CD4-positive, alpha-beta T cell treated with Interleukin-4 for 4 hours (primary cell): ENCODE results near the gene TUBB4B.

ENCODE experiments used
- DNase-seq: peaks from one replicate; pipeline ENCODE4 v3.0.0-alpha.2; 2020

Gene TUBB4B

DNA sequence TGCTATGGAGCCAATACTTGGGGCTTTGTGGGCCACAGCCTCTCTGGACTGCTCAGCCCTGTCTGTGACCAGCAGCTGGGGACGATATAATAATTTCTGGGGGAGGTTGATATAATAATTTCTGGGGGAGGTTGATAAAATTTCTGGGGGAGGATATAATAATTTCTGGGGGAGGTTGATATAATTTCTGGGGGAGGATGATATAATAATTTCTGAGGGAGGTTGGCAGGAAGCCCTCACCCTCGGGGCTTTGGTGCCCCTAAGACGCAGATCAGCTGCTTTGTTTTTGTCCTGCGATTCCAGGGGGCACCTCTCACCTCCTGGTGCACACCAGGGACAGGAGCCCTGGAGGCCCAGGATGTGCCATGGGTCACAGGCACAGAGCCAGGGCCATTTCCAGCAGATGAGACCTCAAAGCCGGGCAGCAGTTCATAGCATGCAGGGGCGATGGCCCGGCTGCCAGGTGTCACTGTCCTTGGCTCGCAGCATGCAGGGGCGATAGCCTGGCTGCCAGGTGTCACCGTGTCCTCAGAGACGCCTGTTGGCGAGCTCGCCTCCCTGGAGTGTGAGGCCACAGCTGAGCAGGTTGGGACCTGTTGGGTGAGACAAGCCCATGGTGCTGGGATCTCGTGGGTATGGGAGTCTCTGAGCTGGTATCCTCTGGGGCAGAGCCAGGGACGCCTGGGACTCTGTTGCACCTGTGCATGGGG is 32.7 kb downstream of the TUBB4B start:
- no peak for DNase-seq

DNA sequence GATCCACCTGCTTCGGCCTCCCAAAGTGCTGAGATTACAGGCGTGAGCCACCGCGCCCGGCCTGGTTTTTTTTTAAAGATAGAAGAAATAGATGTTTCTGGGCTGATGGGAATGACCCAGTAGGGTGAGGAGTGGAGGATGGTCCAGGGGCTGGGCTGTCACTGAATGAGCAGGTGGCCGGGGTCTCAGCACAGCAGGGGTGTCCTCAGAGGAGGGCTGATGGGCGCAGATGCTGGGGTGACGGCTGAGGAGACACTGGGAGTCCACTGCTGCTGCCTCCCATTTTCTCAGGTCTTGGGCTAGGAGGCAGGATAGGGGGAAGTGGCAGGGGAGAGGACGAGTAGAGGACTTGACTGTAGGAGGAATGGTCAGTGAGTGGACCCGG is 34.1 kb downstream of the TUBB4B start:
- no peak for DNase-seq

DNA sequence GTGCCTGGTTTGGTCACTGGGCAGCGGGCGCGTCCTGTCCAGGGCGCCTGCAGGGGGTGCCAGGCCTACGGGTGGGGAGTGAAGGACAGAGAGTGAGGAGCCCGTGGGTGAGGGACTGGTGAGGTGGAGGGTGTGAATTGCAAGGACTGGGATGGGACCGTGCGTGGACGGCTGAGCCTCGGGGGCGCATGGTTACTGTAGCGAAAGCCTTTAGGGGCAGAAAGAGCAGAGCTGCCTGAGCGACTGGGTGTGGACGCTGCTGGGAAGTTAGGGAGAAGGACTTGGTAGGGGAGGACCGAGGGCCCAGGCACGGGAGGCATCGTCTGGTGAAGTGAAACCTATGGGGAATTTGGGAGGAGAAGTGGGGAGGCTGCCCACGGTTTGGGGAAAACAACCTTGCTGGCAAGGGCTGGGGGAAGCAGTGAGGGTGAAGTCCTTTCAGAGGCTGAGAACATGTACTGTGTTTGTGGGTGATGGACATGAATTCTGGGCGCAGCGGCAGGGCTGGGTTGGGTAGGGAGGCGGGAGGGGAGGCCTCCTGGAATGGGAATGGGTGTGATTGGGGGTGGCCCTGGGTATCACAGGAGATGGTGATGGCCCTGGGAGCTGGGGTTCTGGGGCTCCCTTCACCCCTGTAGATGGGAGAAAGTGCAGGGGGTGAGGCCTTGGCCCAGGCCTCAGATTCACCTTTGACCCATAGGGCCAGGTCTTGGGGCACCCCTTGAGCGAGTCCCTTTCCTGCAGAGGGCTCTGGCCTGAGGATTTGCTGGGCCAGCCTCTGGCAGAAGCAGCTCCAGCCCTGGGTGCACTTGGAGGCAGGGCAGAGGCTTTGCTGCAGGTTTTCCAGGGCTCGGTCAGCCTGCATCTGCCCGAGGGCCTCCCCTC is 34.7 kb downstream of the TUBB4B start:
- no peak for DNase-seq

- DNase-seq: no peak
Measured at GRCh38 chr9:137276473-137277328, 35.6 kb downstream of the TUBB4B start.

GRCh38 chr9:137277329-137278041 is 36.4 kb downstream of the TUBB4B start, which contains the start of gene TOR4A:
TOR4A (plus strand) TSS chr9:137277726; CDS start chr9:137278690, 964 bp downstream.
- peak; percentile 37 for DNase-seq

DNA sequence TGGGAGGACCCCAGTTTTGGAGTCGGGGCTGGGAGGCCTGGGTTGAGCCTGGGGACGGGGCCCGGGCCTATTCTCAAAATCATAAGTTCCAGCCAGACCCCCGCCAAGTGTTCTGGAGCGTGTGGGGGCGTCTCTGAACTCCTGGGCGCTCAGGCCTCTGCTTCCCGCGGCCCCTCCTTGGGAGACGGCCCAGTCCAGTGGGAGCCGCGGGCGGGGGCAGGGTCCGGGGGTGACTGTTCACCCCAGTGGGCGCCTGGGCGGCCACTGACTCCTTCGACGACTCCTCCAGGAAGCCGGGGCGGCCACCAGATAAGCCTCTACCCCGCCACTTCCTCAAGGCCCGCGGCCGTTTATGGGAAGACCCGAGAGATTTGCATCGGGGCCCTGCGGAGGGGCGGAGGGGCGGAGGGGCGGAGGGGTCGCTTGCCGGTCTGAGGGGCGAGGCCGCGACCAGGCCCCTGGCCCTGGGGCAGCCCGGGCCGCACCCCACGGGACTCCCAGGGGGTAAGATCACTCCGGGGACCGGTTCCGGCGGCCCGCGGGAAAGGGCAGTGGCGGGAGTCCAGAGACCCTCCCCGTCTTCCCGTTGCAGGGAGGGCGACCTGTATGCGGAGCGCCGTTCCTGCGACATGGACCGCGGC is 37.1 kb downstream of the TUBB4B start:
- DNase-seq: no peak

- DNase-seq: no peak
Measured at GRCh38 chr9:137278721-137279711, 37.9 kb downstream of the TUBB4B start.

DNA sequence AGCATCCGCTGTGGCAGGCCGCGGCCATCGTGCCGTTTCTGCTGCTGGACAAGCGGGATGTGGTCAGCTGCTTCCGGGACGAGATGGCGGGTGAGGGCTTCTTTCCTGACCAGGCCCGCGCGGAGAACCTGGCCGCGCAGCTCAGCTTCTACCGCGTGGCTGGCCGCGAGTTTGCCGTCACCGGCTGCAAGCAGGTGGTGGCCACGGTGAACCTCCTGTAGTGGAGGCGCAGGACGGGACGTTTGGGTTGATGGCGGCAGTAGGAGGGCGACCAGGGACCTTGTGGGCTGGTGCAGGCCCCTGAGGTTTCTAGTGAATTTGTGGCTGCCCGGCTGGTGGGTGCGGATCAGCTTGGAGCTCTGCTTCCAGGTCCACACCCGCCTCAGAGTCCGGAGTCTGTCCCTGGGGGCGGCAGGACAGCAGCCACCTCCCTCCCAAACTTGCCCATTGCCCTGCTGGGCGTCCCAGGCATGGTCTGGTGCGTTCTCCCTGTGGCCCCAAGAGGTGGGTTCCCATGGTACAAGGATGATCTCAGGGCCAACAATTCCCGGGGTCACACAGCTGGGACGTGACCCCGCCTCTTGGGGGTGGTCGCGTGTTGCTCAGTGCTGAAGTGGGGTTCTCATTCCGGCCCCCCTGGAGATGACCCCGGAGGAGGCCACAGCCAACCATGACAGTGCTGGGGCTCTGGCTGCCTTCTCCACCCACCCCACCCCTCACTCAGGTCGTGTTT is 38.8 kb downstream of the TUBB4B start:
- no peak for DNase-seq

DNA sequence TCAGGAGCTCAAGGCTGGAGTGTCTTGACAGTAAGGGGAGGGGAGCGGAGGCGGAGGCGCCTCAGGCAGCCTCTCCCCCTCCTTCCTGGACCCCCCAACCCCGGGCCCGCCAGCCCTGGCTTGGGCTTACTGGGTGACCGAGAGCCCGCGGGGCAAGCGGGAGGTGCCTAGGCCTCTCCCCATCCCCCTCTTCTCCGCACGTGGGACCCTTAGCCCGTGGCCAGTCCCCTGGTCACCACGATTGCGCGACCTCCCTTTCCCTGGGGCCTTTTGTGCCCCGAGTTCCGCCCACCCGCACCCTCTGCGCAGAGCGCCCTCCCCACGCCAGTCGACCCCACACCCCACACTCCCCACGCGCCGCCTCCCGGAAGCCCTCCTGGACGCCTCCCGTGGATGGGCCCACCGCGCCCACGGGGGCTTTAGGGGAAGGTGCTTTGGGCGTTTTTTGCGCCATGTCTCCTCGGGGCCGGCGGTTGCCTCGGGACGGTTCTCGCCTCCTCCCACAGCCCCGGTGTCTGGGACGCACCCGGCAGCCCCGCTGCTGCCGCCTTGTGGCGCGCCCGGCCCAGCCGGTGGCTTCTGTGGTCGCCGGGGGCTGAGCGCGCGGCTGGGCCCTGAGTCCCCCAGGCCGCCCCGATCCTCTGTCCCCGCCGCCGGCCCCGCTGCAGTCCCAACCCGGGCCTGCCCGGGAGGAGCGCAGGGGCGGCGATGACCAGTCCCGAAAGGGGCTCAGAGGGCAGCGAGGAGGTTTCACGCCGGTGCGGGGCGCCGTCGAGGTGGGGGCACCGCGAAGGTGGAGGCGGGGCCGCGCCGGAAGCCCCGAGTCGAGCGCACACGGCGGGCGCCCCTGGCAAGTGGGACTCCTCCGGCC is 39.6 kb downstream of the TUBB4B start:
- no peak for DNase-seq

- no peak for DNase-seq
Measured at GRCh38 chr9:137281345-137282116, 40.4 kb downstream of the TUBB4B start.

DNA sequence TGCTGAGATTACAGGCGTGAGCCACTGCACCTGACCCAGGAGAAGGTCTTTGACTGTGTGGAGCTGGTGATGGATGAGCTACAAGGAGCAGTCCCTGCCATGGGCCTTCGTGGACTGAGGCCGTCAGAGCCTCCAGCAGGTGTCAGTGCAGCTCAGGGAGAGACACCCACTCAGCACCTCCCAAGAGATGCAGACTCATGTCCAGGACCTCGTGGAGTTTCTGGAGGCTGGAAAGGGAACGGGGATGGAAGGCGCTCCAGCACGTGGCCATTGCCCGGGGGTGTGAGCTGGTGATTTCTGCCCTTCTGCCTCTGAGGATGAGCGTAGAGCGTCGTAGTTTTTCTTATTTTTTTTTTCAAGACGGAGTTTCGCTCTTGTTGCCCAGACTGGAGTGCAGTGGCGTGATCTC is 45.9 kb downstream of the TUBB4B start:
- DNase-seq: no peak

- no peak for DNase-seq
Measured at GRCh38 chr9:137293094-137293481, 52.0 kb downstream of the TUBB4B start.
